Measurements from ENCODE around the gene PDAP1.

DNA sequence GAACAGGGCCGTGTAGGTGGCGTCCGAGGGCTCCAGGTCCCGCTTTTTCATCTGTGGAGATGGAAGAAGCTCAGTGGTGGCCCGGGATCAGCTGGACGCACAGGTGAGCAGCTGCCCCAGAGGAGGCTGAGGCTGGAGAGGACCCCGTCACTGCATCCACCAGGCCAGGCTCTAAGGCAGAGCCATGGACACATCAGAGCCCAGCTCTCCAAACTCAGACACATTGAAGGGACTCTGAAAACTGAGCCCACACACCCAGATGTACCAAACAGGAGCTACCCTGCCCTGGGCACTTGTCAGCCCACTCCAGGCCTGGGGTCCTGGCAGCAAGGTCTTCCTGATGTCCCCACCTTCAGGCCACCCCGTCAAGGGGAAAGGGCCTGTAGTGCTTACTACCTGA, 21.4 kb upstream of the PDAP1 start:
- TF ChIP-seq, protein P1, sequence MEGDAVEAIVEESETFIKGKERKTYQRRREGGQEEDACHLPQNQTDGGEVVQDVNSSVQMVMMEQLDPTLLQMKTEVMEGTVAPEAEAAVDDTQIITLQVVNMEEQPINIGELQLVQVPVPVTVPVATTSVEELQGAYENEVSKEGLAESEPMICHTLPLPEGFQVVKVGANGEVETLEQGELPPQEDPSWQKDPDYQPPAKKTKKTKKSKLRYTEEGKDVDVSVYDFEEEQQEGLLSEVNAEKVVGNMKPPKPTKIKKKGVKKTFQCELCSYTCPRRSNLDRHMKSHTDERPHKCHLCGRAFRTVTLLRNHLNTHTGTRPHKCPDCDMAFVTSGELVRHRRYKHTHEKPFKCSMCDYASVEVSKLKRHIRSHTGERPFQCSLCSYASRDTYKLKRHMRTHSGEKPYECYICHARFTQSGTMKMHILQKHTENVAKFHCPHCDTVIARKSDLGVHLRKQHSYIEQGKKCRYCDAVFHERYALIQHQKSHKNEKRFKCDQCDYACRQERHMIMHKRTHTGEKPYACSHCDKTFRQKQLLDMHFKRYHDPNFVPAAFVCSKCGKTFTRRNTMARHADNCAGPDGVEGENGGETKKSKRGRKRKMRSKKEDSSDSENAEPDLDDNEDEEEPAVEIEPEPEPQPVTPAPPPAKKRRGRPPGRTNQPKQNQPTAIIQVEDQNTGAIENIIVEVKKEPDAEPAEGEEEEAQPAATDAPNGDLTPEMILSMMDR (IDR thresholded peaks at IDR 0.05): no peak
- TF ChIP-seq POLR2A (IDR thresholded peaks at IDR 0.05): no peak
- TF ChIP-seq EP300 (IDR thresholded peaks at IDR 0.05): no peak
- no peak for TF ChIP-seq POLR2AphosphoS5 (IDR thresholded peaks at IDR 0.05)

All from sigmoid colon (tissue), 4 donors.